Fibroblast of skin of left quadriceps (primary cell): ENCODE data around the gene ARHGAP4.

Source experiments
- DNase-seq, 2 experiments: peaks; one replicate each; pipeline ENCODE4 v3.0.0-alpha.2; 2013; ENCODE audit warnings: low read depth in 2 of 2

The ARHGAP4 gene

GRCh38 chrX:153906126-153906917 is 19.7 kb downstream of the ARHGAP4 start:
- no peak for DNase-seq

- DNase-seq = no peak
Observed at GRCh38 chrX:153905481-153906095, 20.5 kb downstream of the ARHGAP4 start.

GRCh38 chrX:153903991-153904957 is 21.8 kb downstream of the ARHGAP4 start, which contains the start of gene AVPR2:
Gene AVPR2, plus strand, starts transcription at chrX:153904673. Its CDS starts 473 bp downstream, at chrX:153905146.
- no peak for DNase-seq

DNA sequence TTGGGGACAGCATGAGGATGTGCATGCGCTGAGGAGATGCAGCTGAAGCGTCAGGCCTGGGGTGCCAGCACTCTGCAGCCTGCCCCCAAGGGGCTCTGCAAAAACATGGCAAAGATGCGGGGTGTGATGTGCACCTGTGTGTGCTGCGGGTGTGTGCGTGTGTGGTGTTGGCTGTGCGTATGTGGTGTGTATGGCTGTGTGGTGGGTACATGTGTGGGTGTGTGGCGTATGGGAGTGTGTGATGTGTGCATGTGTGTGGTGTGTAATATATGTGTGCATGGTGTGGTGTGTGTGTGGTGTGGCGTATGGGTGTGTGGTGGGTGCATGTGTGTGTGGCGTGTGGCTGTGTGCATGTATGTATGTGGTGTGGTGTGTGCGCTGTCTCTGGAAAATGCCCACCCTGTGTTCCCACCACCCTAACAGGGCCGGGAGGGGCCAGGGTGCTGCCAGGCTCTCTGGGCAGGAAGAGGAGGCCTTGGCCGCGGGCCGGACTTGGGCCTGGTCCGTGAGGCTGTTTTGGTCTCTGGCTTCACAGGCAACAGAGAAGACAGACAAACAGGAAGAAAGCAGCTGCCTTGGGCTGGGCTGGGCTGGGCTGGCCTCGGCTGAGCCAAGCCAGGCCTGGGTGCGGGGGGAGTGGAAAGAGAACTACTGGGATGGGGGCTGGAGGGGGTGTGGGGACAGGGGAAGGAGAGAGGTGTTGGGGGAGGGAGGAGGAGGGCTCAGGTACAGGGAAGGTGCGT is 22.7 kb downstream of the ARHGAP4 start:
- DNase-seq = no peak

GRCh38 chrX:153902385-153902784 is 23.7 kb downstream of the ARHGAP4 start:
- DNase-seq = no peak

DNA sequence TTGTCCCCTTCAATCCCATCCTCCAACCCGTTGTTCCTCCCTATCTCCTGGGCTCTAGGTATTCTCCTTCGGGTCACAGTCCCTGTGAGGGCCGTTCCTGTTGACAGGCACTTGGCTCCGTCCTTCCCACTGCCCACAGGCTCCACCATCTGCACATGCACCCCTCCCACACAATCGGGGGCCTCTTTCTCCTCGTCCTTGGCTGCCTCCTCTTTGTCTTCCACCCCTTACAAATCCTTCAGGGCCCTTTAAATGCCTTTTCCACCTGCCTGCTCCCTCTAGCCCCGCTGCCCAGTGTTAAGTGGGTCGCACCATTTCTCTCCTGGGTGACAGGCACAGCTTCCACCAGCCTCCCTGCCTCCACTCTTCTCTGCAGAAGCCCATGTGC is 24.3 kb downstream of the ARHGAP4 start:
- no peak for DNase-seq

DNA sequence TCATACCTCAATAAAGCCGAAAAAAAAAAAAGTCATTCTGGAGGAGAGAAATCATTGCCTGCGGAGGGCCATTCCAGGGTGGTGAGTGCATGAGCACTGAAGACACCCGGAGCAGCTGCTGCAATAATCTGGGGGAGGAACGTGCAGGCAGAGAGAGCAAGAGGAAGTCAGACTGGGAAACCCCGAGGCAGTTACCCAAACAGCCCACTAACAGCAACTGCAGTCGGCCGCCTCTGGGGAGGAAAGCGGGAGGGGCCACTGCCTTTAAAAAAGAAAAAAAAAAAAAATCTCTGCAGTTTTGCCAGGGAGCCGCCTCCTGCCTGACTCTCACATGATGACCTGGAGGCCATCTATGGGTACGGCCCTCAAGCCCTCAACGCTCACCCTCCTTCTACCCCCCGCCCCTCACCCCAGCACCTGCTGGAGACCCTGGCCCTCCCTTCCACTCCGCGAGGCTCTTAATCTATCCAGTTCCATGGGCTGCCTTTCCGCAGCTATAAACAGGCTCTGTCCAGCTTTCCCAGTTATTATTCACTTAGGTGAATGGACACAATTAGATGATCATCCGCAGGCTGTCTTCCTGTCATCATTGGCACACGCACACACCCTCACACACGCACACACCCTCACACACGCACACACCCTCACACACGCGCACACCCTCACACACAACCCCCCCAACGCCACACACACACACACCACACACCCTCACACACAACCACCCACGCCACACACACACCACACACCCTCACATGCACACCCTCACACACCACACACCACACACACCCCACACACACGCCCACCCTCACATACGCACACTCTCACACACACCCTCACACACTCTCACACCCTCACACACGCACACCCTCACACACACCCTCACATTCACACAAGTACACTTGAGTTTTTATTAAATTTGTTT is 25.0 kb downstream of the ARHGAP4 start:
- peak; percentile 62 to 63 for DNase-seq

- DNase-seq = no peak
Observed at GRCh38 chrX:153897899-153898298, 28.2 kb downstream of the ARHGAP4 start.

GRCh38 chrX:153889123-153889522 is 36.9 kb downstream of the ARHGAP4 start:
- DNase-seq = no peak

DNA sequence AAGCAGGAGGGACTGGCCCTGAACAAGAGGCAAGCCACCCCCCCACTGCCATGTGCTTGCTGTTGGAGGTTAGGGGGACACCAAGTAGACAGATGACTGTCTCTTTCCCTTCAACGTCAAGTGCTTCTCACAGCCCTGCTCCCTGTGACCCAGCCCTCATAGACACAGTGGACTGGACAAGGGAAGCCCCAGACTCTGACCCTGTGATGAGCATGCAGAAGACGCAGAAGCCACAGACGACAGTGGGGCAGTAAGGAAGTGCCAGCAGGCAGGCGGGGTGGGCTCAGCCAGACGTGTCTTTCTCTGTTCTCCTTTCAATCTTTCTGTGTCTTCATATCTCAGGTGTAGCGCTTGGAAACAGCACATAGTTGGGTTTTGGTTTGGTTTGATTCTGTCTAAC is 37.7 kb downstream of the ARHGAP4 start:
- DNase-seq = no peak

GRCh38 chrX:153887385-153887784 is 38.7 kb downstream of the ARHGAP4 start:
- DNase-seq = no peak

GRCh38 chrX:153886915-153887314 is 39.1 kb downstream of the ARHGAP4 start:
- no peak for DNase-seq

GRCh38 chrX:153885968-153886903 is 39.8 kb downstream of the ARHGAP4 start, which contains the start of gene L1CAM:
Gene L1CAM, minus strand, starts transcription at chrX:153886173. Its CDS starts 10,337 bp downstream, at chrX:153875836.
- DNase-seq = no peak

GRCh38 chrX:153885208-153885787 is 40.8 kb downstream of the ARHGAP4 start:
- no peak for DNase-seq

DNA sequence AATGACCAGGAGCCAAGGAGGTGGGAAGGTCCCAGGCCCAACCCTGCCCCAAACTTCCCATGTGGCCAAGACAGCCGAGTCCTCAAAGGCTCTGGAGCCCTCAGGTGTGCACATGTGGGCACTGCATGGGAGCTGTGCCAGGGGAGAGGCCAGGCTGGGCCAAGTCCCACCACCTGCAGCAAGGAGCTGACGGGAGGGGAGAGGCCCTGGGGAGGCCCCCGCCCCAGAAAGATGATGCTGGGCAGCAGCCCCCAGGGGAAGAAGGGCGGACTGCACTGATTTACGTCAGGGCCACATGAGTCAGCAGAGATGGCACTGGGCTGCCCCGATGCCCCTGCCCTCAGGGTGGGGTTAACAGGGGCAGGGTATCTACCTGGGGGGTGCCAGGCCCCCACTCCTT is 41.5 kb downstream of the ARHGAP4 start:
- DNase-seq = no peak

- DNase-seq = no peak
Observed at GRCh38 chrX:153884136-153884535, 41.9 kb downstream of the ARHGAP4 start.

DNA sequence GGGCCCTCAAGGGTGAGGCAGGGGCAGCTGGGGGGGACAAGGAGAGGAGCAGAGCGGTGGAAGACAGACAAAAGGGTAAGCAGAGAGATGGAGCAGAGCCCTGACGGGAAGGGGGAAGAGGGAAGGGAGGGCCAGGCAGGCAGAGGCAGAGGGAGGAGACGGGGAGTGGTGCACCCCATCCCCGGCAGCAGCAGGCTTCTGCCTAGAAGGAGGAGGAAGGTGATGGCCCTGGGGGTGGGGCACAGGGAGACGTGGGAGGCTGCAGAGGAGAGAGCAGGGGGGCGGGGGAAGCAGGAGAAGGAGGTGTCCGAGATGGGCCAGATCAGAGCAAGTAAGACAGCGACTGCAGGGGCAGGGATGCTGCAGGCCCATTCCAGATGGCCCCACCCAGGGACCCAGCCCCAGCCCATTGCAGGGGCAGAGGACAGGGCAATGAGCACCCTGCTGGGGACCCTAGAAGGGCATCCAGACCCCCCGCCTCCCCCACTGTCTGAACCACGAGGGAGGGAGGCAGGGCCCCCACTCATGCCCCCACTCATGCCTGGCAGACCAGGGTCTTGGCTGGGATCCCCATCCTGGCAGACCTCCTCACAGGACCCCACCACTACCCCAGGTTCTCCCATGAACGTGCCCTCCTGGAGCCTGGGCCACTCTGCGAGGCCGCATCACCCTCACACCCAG is 42.8 kb downstream of the ARHGAP4 start:
- no peak for DNase-seq

DNA sequence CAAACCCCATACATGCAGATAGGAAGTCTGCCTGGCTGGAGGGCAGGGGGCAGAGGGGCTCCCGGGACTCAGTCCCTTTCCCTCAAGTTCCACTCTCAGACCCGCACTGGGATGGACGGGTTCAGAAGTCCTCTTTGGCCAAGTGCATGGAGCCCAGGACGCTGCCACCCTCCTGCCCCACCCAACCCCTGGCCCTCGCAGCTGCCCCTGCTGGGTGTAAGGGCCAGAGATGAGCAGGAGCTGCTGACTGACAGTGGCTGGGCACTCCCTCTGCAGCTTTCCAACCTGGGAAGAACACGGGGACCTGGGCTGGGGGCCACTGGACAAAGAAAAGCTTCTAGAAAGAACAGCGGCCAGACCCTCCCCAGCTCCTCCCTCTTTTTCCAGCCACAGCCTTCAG is 43.5 kb downstream of the ARHGAP4 start:
- DNase-seq = no peak
